GM12801 (cell line): Measurements from ENCODE around the gene ZDHHC9.

ENCODE experiments used
- TF ChIP-seq, protein P1 (sequence below): IDR thresholded peaks from one replicate; pipeline ENCODE4 v1.5.1; 2011; ENCODE audit warnings: control low read depth; ENCODE audit not compliant: insufficient read length; ENCODE audit errors: extremely low read depth

Gene ZDHHC9

DNA sequence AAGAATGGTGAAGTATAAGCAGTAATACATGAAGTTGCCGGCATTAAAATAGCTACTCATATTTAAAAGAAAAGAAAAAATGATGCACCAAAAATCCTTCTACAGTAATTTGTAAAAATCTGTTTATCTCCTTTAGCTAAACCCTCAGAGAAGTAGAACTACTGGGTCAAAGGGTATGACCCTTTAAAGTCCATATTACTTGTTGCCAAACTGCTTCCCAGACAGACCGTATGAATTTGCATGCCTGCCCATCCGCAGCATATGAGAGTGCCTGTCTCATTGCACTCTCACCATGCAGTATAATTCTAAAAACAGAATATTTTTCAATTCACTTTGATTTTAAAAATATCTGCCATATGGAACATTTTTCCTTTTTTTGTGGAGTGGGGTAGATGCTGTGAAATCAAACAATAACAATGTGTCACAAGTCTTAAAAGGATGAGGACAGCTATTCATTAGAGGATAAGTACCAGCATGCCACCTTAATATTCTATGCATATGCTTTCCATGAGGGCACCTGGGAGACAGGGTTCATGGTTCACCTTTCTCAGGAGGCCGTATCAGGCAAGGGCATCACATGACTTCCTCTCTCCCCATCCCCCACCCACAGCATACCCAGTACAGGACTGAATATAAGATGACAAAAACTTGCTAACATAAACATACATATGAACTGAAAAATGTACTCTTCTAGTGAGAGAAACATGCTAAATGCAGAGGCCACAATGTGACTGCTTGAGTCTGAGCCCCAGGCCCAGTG lies 17.8 kb downstream of the ZDHHC9 start:
- TF ChIP-seq, protein P1, sequence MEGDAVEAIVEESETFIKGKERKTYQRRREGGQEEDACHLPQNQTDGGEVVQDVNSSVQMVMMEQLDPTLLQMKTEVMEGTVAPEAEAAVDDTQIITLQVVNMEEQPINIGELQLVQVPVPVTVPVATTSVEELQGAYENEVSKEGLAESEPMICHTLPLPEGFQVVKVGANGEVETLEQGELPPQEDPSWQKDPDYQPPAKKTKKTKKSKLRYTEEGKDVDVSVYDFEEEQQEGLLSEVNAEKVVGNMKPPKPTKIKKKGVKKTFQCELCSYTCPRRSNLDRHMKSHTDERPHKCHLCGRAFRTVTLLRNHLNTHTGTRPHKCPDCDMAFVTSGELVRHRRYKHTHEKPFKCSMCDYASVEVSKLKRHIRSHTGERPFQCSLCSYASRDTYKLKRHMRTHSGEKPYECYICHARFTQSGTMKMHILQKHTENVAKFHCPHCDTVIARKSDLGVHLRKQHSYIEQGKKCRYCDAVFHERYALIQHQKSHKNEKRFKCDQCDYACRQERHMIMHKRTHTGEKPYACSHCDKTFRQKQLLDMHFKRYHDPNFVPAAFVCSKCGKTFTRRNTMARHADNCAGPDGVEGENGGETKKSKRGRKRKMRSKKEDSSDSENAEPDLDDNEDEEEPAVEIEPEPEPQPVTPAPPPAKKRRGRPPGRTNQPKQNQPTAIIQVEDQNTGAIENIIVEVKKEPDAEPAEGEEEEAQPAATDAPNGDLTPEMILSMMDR: no peak

DNA sequence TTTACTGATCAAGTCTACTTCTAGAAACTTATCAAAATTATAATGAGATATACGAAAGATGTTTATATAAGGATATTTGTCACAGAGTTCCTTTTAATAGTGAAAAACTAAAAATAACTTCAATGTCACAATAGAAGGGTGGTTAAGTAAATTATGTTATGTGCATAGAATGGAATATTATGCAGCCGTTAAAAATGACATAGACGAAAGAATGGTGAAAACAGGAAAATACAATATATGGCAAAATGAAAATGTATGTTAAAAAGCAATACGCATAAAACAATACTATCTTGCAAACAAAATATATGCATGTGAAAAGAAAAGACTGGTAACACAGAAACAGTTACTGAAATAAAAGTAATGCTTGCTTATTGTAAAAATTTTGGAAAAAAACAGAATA lies 19.1 kb downstream of the ZDHHC9 start:
- TF ChIP-seq, protein P1: no peak

- TF ChIP-seq, protein P1: no peak
Measured at GRCh38 chrX:129823522-129823921, 20.2 kb downstream of the ZDHHC9 start.

DNA sequence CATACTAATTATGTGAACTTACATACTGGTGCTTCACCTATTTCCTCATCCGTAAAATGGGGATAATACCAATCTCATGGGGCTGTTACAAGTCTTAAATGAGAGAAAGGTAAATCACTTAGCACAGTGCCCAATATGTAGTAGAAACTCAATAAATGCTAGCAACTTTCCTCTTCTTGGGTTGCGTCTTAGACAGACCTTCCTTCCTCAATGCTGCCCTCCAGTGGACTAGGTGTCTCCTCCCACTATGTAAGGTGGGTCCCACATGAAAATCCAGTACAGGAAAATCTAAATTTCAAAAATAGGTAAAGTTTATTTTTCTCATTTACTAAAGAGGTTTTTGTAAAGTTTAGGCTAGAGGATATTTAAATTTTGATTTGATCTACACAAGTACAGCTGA lies 20.6 kb downstream of the ZDHHC9 start:
- TF ChIP-seq, protein P1: no peak

DNA sequence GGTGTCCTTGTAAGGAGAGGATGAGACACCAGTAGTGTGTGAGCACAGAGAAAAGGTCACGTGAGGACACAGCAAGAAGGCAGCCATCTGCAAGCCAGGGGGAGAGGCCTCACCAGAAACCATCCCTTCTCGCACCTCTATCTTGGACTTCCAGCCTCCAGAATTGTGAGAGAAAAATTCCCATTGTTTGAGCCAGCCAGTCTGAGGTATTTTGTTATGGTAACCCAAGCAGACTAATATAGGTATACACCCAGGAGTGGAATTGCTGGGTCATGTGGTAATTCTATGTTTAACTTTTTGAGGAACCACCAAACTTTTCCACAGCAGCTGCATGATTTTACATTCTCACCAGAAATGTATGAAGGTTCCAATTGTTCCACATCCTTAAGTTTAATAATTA lies 25.6 kb downstream of the ZDHHC9 start:
- TF ChIP-seq, protein P1: no peak

- TF ChIP-seq, protein P1: no peak
Measured at GRCh38 chrX:129813662-129814368, 29.9 kb downstream of the ZDHHC9 start.

DNA sequence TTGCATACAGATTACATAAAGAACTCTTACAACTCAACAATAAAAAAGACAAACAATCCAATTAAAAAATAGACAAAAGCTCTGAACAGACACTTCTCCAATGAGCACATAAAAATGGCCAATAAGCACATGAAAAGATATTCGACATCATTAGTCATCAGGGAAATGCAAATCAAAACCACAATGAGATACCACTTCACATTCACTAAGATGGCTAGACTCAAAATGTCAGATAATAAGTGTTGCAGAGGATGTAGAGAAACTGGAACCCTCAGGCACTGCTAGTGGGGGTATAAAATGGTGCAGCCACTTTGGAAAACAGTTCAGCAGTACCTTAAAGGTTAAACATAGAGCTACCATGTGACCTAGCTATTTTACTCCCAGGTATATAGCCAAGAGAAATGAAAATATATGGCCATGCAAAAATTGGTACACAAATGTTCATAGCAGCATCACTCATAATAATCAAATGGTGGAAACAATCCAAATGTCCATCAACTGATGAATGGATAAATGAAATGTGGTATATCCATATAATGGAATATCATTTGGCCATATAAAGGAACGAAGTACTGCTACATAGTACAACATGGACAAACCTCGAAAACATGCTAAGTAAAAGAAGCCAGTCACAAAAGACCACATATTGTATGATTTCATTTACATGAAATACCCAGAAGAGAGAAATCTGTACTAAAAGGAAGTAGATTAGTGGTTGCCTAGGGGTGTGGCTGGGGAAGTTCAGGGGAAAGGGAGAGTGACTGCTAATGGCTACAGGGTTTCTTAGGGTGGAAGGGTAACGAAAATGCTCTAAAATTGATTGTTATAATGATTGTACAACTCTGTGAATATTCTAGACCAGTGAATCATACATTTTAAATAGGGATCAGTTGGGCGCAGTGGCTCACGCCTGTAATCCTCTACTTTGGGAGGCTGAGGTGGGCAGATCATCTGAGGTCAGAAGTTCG lies 34.6 kb downstream of the ZDHHC9 start:
- TF ChIP-seq, protein P1: no peak
